Testis (tissue), 2 donors: Measurements from ENCODE around the gene KIRREL1.

Experiments
- CTCF ChIP-seq, 3 experiments: fragments of 450-650 bp in 2 of 3; fragments of 200-600 bp in 1 of 3; sonication (generic) in 1 of 3; IDR thresholded peaks; one replicate each; pipeline ENCODE4 v1.5.1; 2016 to 2019; ENCODE audit warnings: antibody characterized with exemption in 3 of 3, mild to moderate bottlenecking in 2 of 3, moderate library complexity in 1 of 3
- POLR2A ChIP-seq: fragments of 450-650 bp; IDR thresholded peaks from one replicate; pipeline ENCODE4 v1.6.1; 2017; ENCODE audit warnings: antibody characterized with exemption, mild to moderate bottlenecking, moderate library complexity

GRCh38 chr1:157982136-157982535 lies 11.3 kb upstream of the KIRREL1 start:
- no peak for TF ChIP-seq POLR2A
- no peak for TF ChIP-seq CTCF (IDR thresholded peaks at IDR 0.05)
